HepG2 (cell line): ENCODE data around the gene SEC23IP. TPM values are rescaled to one million over a fixed set of nuclear protein-coding genes. Genes with fewer than 3 reads are reported as not detected.
A peak's percentile ranks its signal among the peaks of the same experiment; 100 is the strongest.

ENCODE experiments used
- CAMTA2 ChIP-seq: sonication (generic); formaldehyde crosslinking; IDR thresholded peaks from 2 replicates; pipeline ENCODE4 v1.4.0; 2020; ENCODE audit warnings: mild to moderate bottlenecking, missing genetic modification reagents, borderline replicate concordance
- CCAR2 ChIP-seq: fragments of 200-400 bp; formaldehyde crosslinking; optimal IDR thresholded peaks from 2 replicates; pipeline ENCODE3; 2018; ENCODE audit warnings: low read depth, mild to moderate bottlenecking, low read length, moderate library complexity
- E2F1 ChIP-seq: sonication (generic); formaldehyde crosslinking; IDR thresholded peaks from 2 replicates; pipeline ENCODE4 v1.5.0; 2020; ENCODE audit warnings: missing genetic modification reagents
- KDM6A ChIP-seq: IDR thresholded peaks from 2 replicates; pipeline ENCODE4 v1.6.1; 2016; ENCODE audit warnings: low read depth
- LBX2 ChIP-seq: sonication (generic); formaldehyde crosslinking; IDR thresholded peaks from 2 replicates; pipeline ENCODE4 v1.5.0; 2020; ENCODE audit warnings: missing genetic modification reagents, mild to moderate bottlenecking, borderline replicate concordance
- PHF21A ChIP-seq: sonication (generic); formaldehyde crosslinking; IDR thresholded peaks from 2 replicates; pipeline ENCODE4 v1.5.0; 2020; ENCODE audit warnings: mild to moderate bottlenecking, missing genetic modification reagents
- POGZ ChIP-seq: sonication (generic); formaldehyde crosslinking; IDR thresholded peaks from 2 replicates; pipeline ENCODE4 v1.4.0; 2020; ENCODE audit warnings: mild to moderate bottlenecking, missing genetic modification reagents
- POLR2AphosphoS2 ChIP-seq: IDR thresholded peaks from 2 replicates; pipeline ENCODE4 v1.6.1; 2011; ENCODE audit warnings: low read depth, low read length, improper control_type of control experiment
- RORA ChIP-seq: sonication (generic); formaldehyde crosslinking; IDR thresholded peaks from 2 replicates; pipeline ENCODE4 v1.5.0; 2020; ENCODE audit warnings: mild to moderate bottlenecking, missing genetic modification reagents, moderate library complexity
- SKI ChIP-seq: fragments of 450-650 bp; IDR thresholded peaks from one replicate; pipeline ENCODE4 v1.6.1; 2018; ENCODE audit warnings: mild to moderate bottlenecking; ENCODE audit not compliant: partially characterized antibody
- SYNCRIP ChIP-seq: fragments of 200-400 bp; formaldehyde crosslinking; IDR thresholded peaks from 2 replicates; pipeline ENCODE4 v1.6.1; 2018; ENCODE audit warnings: mild to moderate bottlenecking, low read depth, low read length; ENCODE audit not compliant: insufficient read depth
- XBP1 ChIP-seq: sonication (generic); formaldehyde crosslinking; IDR thresholded peaks from 2 replicates; pipeline ENCODE4 v1.5.0; 2020; ENCODE audit warnings: missing genetic modification reagents
- ZFP1 ChIP-seq: IDR thresholded peaks from 2 replicates; pipeline ENCODE4 v1.6.1; 2016
- ZFP62 ChIP-seq: sonication (generic); formaldehyde crosslinking; IDR thresholded peaks from 2 replicates; pipeline ENCODE4 v1.4.0; 2020; ENCODE audit warnings: missing genetic modification reagents
- ZNF124 ChIP-seq: sonication (generic); formaldehyde crosslinking; IDR thresholded peaks from 2 replicates; pipeline ENCODE4 v1.4.0; 2020; ENCODE audit warnings: missing genetic modification reagents
- ZNF280B ChIP-seq: sonication (generic); formaldehyde crosslinking; IDR thresholded peaks from 2 replicates; pipeline ENCODE4 v1.5.0; 2020; ENCODE audit warnings: missing genetic modification reagents, mild to moderate bottlenecking, borderline replicate concordance
- ZNF280D ChIP-seq: sonication (generic); formaldehyde crosslinking; IDR thresholded peaks from 2 replicates; pipeline ENCODE4 v1.5.1; 2020; ENCODE audit warnings: mild to moderate bottlenecking, missing genetic modification reagents
- ZNF350 ChIP-seq: sonication (generic); formaldehyde crosslinking; IDR thresholded peaks from 2 replicates; pipeline ENCODE4 v1.4.0; 2020; ENCODE audit warnings: mild to moderate bottlenecking, low read depth, missing genetic modification reagents, borderline replicate concordance
- ZNF616 ChIP-seq: sonication (generic); formaldehyde crosslinking; IDR thresholded peaks from 2 replicates; pipeline ENCODE4 v1.5.0; 2020; ENCODE audit warnings: low read depth, mild to moderate bottlenecking, missing genetic modification reagents
- ZNF644 ChIP-seq: IDR thresholded peaks from 2 replicates; pipeline ENCODE4 v1.6.1; 2016; ENCODE audit warnings: low read depth
- ZSCAN30 ChIP-seq: sonication (generic); formaldehyde crosslinking; IDR thresholded peaks from 2 replicates; pipeline ENCODE4 v1.5.0; 2020; ENCODE audit warnings: mild to moderate bottlenecking, missing genetic modification reagents
- polyA plus RNA-seq, 8 experiments: library from polyadenylated mRNA; depleted of rRNA in 3 of 8; stranded (reverse) in 7 of 8; unstranded in 1 of 8; fragments of >200 nt; fragmentation: Illumina TruSeq in 4 of 8; extraction: Trizol in 4 of 8; gene quantifications; 2 replicates each; pipeline versions ENCODE4 v1.2.1 to v1.2.3, GENCODE V29; 2011 to 2016; ENCODE audit warnings: low read depth in 4 of 8, missing spikeins in 1 of 8, mixed read lengths in 1 of 8; ENCODE audit not compliant: insufficient read depth in 1 of 8
- total RNA-seq, 5 experiments: library from RNA; depleted of rRNA; stranded (reverse); fragments of >200 nt; fragmentation: Illumina TruSeq; extraction: Trizol; gene quantifications; 2 replicates each; pipeline ENCODE4 v1.2.3, GENCODE V29; 2016; ENCODE audit warnings: low read depth in 1 of 5

Gene SEC23IP
- total and polyA plus RNA-seq, 2 of the 13 experiments (the other 11 are each of a cell fraction or from before 2014, with no cell fraction given): 32.3 to 57.7 TPM

GRCh38 chr10:119892188-119893065, at the start of gene SEC23IP (continued):
- no peak for TF ChIP-seq RORA (CRISPR knock-in tag)
- TF ChIP-seq ZFP1 (CRISPR knock-in tag): peak; percentile 29; the same call in 1 of the 2 replicates
- peak; percentile 97 for TF ChIP-seq ZNF350 (CRISPR knock-in tag)
- no peak for TF ChIP-seq LBX2 (CRISPR knock-in tag)
- peak; percentile 65; the same call in 1 of the 2 replicates for TF ChIP-seq CAMTA2 (CRISPR knock-in tag)
- TF ChIP-seq PHF21A: peak; percentile 83
- TF ChIP-seq ZNF280D (CRISPR knock-in tag): peak; percentile 91; the same call in 1 of the 2 replicates
- peak; percentile 97 for TF ChIP-seq POGZ (CRISPR knock-in tag)
- no peak for TF ChIP-seq ZNF616 (CRISPR knock-in tag)
- TF ChIP-seq SKI: peak; percentile 41
- TF ChIP-seq ZSCAN30: no peak
- TF ChIP-seq ZNF124: peak; percentile 76; the same call in 1 of the 2 replicates
- TF ChIP-seq POLR2AphosphoS2: 0 out of 2 replicates have a peak, but pooled peaks have one; percentile 41
- no peak; the same call in 1 of the 2 replicates for TF ChIP-seq E2F1 (CRISPR knock-in tag)
- no peak for TF ChIP-seq ZFP62 (CRISPR knock-in tag)
- no peak for TF ChIP-seq SYNCRIP
- TF ChIP-seq KDM6A (CRISPR knock-in tag): no peak
- TF ChIP-seq XBP1 (CRISPR knock-in tag): 0 out of 2 replicates have a peak, but pooled peaks have one; percentile 9
- peak; percentile 62 for TF ChIP-seq ZNF280B (CRISPR knock-in tag)
- no peak for TF ChIP-seq CCAR2
- TF ChIP-seq ZNF644 (CRISPR knock-in tag): no peak; the same call in 1 of the 2 replicates
